GM12878 (cell line): Measurements from ENCODE around the gene TMPRSS13.

Experiments used
- ATF2 ChIP-seq: IDR thresholded peaks from 2 replicates; pipeline ENCODE4 v1.6.1; 2012; ENCODE audit warnings: low read length, inconsistent platforms
- BRCA1 ChIP-seq: IDR thresholded peaks from 2 replicates; pipeline ENCODE4 v1.6.1; 2011; ENCODE audit warnings: low read depth, low read length, improper control_type of control experiment
- CEBPB ChIP-seq, 2 experiments: fragments of 150-350 bp in 1 of 2; IDR thresholded peaks; 2 replicates each; pipeline ENCODE4 v1.6.1; 2012 to 2014; ENCODE audit warnings: low read depth in 2 of 2, low read length in 2 of 2, borderline replicate concordance in 1 of 2, inconsistent platforms in 1 of 2
- CHD1 ChIP-seq: IDR thresholded peaks from 2 replicates; pipeline ENCODE4 v1.6.1; 2012; ENCODE audit warnings: low read depth, low read length, improper control_type of control experiment
- CTCF ChIP-seq, 3 experiments: IDR thresholded peaks in 2 of 3; conservative IDR thresholded peaks in 1 of 3; 2 replicates each; pipeline ENCODE4 v1.5.1; 2011; ENCODE audit warnings: low read depth in 3 of 3, low read length in 3 of 3, mild to moderate bottlenecking in 3 of 3, control low read depth in 2 of 3, moderate library complexity in 2 of 3, inconsistent platforms in 1 of 3, mixed read lengths in 1 of 3; ENCODE audit not compliant: control insufficient read depth in 2 of 3, insufficient read depth in 1 of 3; ENCODE audit errors: extremely low read depth in 1 of 3
- E2F4 ChIP-seq: IDR thresholded peaks from 2 replicates; pipeline ENCODE4 v1.6.1; 2012; ENCODE audit warnings: low read depth, low read length, improper control_type of control experiment
- ELK1 ChIP-seq: IDR thresholded peaks from 2 replicates; pipeline ENCODE4 v1.6.1; 2012; ENCODE audit warnings: low read depth, low read length, improper control_type of control experiment
- PAX5 ChIP-seq: IDR thresholded peaks from 2 replicates; pipeline ENCODE4 v1.6.1; 2011; ENCODE audit warnings: low read depth, low read length, borderline replicate concordance
- POLR2A ChIP-seq: IDR thresholded peaks from 2 replicates; pipeline ENCODE4 v1.6.1; 2011; ENCODE audit warnings: low read depth, mild to moderate bottlenecking, low read length
- POLR2AphosphoS2 ChIP-seq: IDR thresholded peaks from 2 replicates; pipeline ENCODE4 v1.6.1; 2011; ENCODE audit warnings: low read depth, mild to moderate bottlenecking, low read length, improper control_type of control experiment, moderate library complexity
- POLR2AphosphoS5 ChIP-seq: IDR thresholded peaks from 2 replicates; pipeline ENCODE4 v1.6.1; 2011; ENCODE audit warnings: mild to moderate bottlenecking, low read length, inconsistent platforms
- RFX5 ChIP-seq: IDR thresholded peaks from 2 replicates; pipeline ENCODE4 v1.6.1; 2011; ENCODE audit warnings: low read depth, low read length, improper control_type of control experiment
- USF2 ChIP-seq: IDR thresholded peaks from 2 replicates; pipeline ENCODE4 v1.6.1; 2011; ENCODE audit warnings: low read depth, low read length, improper control_type of control experiment, borderline replicate concordance
- WRNIP1 ChIP-seq: IDR thresholded peaks from 2 replicates; pipeline ENCODE4 v1.6.1; 2011; ENCODE audit warnings: low read depth, low read length, improper control_type of control experiment, borderline replicate concordance

- TF ChIP-seq RFX5 (no peak), WRNIP1 (no peak), CTCF (IDR thresholded peaks at IDR 0.05 in 2 of 3, conservative IDR thresholded peaks at IDR 0.05 in 1 of 3; ENCODE audit: control insufficient read depth in 2 of 3, extremely low read depth in 1 of 3, insufficient read depth in 1 of 3, low read depth in 3 of 3, low read length in 3 of 3) (no peak), ELK1 (no peak), ATF2 (no peak), POLR2A (no peak), BRCA1 (no peak), PAX5 (no peak), USF2 (no peak), CEBPB (IDR thresholded peaks at IDR 0.05; ENCODE audit: borderline replicate concordance in 1 of 2, low read depth in 2 of 2, low read length in 2 of 2) (no peak), POLR2AphosphoS2 (no peak), CHD1 (no peak), E2F4 (no peak), POLR2AphosphoS5 (no peak)
Measured at GRCh38 chr11:117932426-117932825, 3.2 kb upstream of the TMPRSS13 start.
